ENCODE results near the gene CD8A.

GRCh38 chr2:86800856-86801567 is 10.3 kb upstream of the CD8A start:
- no peak for TF ChIP-seq CTCF (conservative IDR thresholded peaks at IDR 0.05)
- no peak for TF ChIP-seq EZH2 (IDR thresholded peaks at IDR 0.05; ENCODE audit: low read depth)

All from PC-9 (cell line).